ENCODE results near the gene APCDD1L. TPM values are rescaled to one million over a fixed set of nuclear protein-coding genes. Genes with fewer than 3 reads are reported as not detected.

The APCDD1L gene
- total and polyA plus RNA-seq, 2 of the 8 experiments (the other 6 are each of a cell fraction or from before 2014, with no cell fraction given) = 0.83 to 3.1 TPM

GRCh38 chr20:58514321-58515232, 622 bp downstream of the APCDD1L start (continued):
- TF ChIP-seq HDAC6 (IDR thresholded peaks at IDR 0.05; ENCODE audit: low read depth, low read length) (no peak), GABPA (IDR thresholded peaks at IDR 0.05; ENCODE audit: borderline replicate concordance, insufficient read depth, low read length) (no peak), EZH2 (IDR thresholded peaks at IDR 0.05; ENCODE audit: low read depth, low read length, severe bottlenecking) (peak; percentile 57), CBX8 (IDR thresholded peaks at IDR 0.05; ENCODE audit: borderline replicate concordance, low read depth, low read length) (no peak), RBBP5 (IDR thresholded peaks at IDR 0.05; ENCODE audit: borderline replicate concordance, low read depth, low read length) (peak; percentile 94; the same call in 1 of the 2 replicates), TBP (IDR thresholded peaks at IDR 0.05; ENCODE audit: low read depth, low read length) (no peak), ASH2L (IDR thresholded peaks at IDR 0.05; ENCODE audit: low read length) (peak; percentile 71), SUZ12 (IDR thresholded peaks at IDR 0.05; ENCODE audit: low read length) (peak; percentile 69), CHD2 (IDR thresholded peaks at IDR 0.05; ENCODE audit: low read length) (no peak), TEAD4 (IDR thresholded peaks at IDR 0.05; ENCODE audit: low read depth, low read length) (no peak), FOSL1 (IDR thresholded peaks at IDR 0.05; ENCODE audit: insufficient read depth, low read depth, low read length) (no peak), BACH1 (IDR thresholded peaks at IDR 0.05; ENCODE audit: low read length) (no peak), KDM4A (IDR thresholded peaks at IDR 0.05; ENCODE audit: low read depth, low read length, severe bottlenecking) (peak; percentile 98)
- TF ChIP-seq, protein P1, sequence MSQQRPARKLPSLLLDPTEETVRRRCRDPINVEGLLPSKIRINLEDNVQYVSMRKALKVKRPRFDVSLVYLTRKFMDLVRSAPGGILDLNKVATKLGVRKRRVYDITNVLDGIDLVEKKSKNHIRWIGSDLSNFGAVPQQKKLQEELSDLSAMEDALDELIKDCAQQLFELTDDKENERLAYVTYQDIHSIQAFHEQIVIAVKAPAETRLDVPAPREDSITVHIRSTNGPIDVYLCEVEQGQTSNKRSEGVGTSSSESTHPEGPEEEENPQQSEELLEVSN (IDR thresholded peaks at IDR 0.05) = peak; percentile 65; the same call in 1 of the 2 replicates
